ENCODE results near the gene IQCE.
"Not testable (repeated sequence)": the region's sequence is repeated elsewhere in the genome, so short reads cannot be mapped to it uniquely, and the experiment has no call there.

Gene IQCE

GRCh38 chr7:2521952-2522591 lies 36.7 kb upstream of the IQCE start:
- peak; percentile 72 to 85 (median 82) for DNase-seq

- peak in 2 of 4 experiments; percentile 28 to 42 for DNase-seq
These were observed 35.9 kb upstream of the IQCE start for GRCh38 chr7:2522780-2523433.

DNA sequence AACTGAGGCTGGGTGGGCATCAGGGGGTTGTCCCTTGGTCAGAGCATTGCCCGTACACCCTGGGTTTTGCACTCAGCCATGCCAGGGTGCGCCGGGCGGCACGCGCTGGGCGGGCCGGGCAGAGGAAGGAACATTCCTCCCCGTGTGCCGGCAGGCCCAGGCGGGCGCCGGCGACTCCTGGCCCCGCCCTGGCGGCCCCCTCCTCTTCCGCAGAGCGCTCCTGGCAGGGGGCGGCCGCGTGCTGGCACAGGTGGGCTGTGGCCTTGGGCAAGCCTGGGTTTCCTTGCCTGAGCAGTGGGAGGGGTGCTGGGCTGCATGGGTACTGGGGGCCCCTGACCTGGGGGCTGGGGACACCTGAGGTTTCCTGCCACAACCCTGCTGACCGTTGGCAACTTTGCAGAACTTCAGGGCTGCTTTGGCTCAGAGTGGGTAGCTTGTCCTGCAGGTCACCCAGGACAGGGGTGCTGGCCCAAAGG lies 35.3 kb upstream of the IQCE start:
- DNase-seq: peak in 3 of 4 experiments; percentile 27 to 63 (median 61)

GRCh38 chr7:2523941-2524807 lies 34.6 kb upstream of the IQCE start:
- peak; percentile 63 to 80 (median 75) for DNase-seq

DNA sequence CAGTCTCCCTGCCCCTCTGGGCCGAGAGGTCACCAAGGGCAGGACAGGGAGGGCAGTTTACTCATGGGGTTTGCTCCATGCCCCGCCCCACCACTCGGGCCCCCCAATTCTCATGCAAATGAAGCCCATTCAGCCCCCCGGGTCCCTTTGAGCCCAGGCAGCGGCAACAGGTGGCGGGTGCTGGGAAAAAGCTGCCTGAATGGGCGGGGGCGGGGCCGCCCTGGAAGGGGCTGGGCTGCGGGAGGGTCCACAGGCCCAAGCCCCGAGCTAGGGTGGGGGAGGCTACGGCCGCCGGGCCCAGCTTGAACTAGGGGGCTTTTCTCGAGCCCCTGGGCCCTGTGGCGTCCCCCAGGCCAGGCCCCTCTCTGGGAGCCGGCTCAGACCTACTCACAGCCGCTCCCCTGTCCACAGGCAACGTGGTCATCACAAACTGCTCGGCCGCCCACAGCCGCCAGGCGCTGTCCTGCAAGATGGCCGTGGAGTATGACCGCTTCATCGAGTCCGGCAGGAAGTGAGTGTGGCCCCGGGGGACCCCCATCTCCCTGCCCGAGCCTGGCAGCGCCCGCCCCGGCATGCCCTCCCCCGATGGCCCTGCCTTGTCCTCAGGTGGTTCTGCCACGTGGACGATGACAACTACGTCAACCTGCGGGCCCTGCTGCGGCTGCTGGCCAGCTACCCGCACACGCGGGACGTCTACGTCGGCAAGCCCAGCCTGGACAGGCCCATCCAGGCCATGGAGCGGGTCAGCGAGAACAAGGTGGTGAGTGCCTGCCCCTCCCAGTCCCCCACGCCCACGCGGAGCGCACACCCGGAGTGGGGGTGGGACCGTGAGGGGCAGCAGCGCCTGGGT lies 33.7 kb upstream of the IQCE start:
- peak in 1 of 4 experiments; percentile 30 for DNase-seq

- peak; percentile 61 to 81 (median 80) for DNase-seq
These were observed 32.8 kb upstream of the IQCE start for GRCh38 chr7:2525658-2526630.

GRCh38 chr7:2526659-2527504 lies 31.9 kb upstream of the IQCE start:
- peak in 1 of 4 experiments; percentile 5 for DNase-seq

DNA sequence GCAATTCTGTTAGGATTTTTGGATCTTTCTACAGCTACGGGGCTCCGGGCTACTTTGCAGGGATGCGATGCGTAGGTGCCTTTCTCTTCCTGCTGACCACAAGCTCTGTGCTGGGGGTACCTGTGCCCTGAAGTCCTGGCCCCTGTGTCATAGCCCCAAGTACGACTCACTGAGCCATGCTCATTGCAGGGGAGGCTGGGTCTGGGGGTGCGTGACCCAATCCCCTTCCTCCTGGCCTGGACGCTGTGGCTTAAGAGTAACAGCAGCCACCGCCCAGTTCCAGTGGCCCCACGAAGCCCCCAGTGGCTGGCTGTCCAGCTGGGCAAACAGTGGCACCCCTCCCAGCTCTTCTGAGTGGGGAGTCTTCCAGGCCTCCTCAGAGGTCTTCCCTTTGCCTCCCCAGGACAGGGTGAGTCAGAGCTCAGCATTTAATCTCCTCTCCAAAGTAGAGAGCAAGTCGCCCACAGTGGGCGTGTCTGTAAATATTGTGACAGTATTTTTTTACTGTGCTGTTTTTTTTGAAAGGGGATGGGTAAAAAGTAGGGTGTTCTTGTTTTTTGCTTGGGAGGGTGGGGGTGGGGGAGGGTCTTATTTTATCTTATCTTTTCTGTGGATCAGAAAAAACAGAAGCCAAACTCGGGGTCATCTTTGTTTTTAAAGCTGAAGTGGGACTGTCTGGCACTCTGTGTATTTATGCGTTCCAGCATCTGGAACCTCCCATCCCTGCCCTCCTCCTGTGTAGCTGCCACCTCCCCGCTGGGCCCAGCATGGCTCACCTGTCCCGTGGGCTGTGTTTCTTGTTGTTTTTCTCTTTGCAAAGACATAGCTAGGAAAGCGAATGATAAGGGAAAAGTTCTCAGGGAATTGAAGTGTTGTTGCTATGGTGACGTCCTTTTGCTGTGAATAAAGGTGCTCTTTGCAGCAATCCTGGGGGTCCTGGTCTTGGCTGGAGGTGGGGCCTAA lies 31.0 kb upstream of the IQCE start:
- DNase-seq: peak; percentile 80 to 91 (median 87)

DNA sequence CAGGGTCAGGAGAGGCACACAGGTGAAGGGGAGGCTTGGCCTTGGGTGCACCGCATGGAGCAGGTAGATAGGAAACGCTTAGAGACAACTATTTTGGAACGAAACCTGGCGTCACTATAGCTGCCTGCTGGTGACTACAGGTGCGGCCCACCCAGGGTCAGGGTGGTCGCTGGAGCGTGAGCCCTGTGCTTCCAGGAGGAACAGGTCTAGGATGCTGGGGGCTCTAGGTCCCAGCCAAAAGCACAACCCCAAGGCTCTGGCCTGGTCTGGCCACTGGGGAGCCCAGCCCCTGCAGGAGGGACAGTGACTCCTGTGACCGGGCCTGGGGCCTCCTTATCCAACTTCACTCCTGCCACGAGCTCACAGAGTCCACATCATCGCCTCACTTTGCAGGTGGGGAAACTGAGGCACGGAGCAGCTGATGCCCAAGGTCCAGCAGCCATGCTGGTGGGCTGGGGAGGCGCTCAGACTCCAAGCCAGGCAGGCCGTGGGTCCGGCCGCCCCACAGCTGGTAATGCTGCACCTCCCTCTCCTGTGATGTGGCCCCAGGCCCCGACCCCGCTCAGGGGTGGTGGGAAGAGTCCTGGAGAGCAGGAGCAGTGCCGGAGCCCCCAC lies 30.2 kb upstream of the IQCE start:
- no peak for DNase-seq

DNA sequence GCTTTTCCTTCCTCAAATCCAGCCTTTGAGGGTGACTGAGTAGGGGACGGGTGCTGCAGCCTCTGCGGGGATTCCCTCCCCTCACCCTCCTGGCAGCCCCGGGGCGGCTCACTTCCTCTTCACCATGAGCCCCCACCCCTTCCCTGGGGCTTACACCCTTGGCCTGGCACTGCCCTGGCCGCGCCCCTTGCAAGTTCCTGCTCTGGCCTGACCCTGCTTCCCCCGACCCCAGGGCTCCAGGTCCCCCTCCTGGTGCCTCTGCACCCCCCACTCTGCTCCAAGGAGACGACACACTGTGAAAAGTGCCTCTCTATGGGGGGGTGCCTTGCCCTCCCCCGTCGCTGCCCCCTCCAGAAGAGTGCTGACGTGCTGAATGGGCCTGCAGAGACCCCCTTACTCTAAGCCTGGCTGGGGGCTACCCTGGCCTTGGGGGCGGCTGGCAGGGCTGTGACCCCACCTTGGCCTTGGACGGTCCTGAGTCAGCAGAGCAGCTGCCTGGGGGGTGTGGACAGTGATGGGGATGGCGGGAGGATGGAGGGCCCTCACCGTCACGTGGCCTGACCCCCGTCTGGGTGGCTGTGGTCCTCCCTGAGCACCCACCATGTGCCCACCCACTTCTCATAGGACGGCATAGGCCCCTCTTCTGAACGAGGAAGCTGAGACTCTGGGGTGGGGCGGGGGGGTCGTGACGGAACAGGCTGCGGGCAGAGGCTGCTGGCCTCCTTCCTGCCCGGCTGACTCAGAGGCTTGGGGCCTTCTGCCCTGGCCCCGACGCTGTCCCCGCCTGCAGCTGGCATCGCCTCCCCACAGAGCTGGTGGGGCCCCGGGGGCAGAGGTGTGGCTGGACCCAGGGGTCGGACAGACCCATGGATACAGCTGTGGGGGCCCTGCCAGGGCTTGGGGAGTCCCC lies 29.4 kb upstream of the IQCE start:
- peak; percentile 96 to 99 (median 98) for DNase-seq

DNA sequence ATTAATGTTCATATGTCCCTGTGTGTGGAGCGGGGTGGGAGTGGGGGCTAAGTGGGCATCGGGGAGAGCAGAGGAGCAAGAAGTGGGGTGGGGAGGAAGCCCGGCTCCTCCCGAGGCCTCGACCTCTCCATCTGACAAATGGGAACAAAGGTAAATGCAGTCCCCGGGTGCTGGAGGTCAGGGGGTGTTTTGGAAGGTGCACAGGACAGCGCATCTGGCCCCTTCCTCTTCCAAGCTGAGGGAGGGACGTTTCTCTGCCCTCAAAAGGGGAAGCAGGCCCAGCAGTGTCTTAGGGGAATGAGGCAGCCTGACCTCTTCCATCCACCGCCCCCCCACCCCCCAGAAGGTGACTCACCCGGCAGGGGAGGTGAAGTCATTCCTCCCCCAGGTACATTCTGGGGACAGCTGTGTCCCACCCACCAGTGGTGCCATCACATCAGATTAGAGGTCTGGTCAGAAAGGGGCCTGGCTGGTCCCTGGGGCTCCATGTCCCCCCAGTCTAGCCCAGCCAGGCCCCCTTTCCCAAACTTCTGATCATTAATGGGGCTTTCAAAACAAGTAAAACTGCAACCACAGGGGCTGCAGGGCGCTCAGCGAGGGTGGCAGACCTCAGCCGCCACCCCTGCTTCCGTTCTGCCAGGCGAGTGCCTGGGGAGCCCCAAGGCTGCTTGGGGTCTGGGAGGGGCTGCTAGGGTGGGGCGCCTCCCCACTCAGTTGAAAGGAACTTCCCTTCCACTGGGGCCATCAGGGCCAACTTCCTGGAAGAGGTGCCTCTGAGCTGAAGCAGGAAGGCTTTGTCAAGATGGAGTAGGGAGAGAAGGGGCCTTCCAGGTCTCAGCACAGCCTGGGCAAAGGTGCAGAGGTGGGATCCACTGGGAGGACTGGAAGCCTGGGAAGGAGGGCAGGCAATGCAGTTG lies 28.4 kb upstream of the IQCE start:
- peak; percentile 90 to 96 (median 94) for DNase-seq

DNA sequence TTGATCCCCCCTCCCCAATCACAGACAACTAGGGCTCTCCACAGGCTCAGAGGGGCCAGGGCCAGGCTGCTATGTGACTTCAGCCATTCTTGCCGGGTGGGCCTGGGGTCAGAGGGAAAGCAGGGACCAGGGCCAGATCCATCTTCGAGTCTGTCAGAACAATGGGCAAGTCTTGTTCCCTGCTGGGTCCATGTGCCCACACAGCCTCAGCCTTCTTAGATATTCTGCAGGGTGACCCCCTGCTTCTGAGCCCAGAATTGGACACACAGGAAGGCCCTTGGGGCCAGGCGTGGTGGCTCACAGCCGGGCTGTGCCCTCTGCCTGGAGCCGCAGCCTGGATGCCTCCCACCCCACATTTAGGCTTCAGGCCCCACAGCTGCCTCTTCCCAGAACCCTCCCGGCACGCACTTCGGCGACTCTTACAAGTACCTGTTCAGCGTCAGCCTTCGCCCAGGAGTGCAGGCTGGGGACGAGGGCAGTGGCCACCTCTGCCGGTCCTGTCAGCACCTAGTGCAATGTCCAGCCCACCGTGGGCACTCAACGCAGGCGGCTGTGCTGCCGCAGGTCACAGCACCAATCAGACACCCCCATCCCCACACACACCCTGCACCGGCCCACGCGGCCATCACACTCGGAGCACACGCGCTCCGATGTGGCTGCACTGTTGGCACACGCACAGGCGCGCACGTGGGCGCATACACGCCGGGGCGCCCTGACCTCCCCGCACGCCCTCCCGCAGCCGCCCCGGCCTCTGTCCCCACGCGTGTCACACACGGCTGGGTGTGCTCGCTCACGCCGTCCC lies 27.6 kb upstream of the IQCE start:
- peak in 1 of 4 experiments; percentile 6 for DNase-seq

GRCh38 chr7:2531796-2532110 lies 27.0 kb upstream of the IQCE start:
- not testable (repeated sequence) for DNase-seq

GRCh38 chr7:2532199-2532772 lies 26.5 kb upstream of the IQCE start:
- DNase-seq: peak in 1 of 4 experiments; percentile 33

GRCh38 chr7:2532816-2533215 lies 26.0 kb upstream of the IQCE start:
- DNase-seq: peak in 1 of 4 experiments; percentile 6

Data from suppressor macrophage (primary cell).